Measurements from ENCODE around the gene NTF4.
"Not testable (repeated sequence)": the region's sequence is repeated elsewhere in the genome, so short reads cannot be mapped to it uniquely, and the experiment has no call there.

GRCh38 chr19:49031642-49032301 lies 32.8 kb downstream of the NTF4 start, which contains the start of gene CGB2:
- TF ChIP-seq CTCF (conservative IDR thresholded peaks at IDR 0.05): peak; percentile 53
- TF ChIP-seq ZFX (IDR thresholded peaks at IDR 0.05): not testable (repeated sequence)

Data from C4-2B (cell line).